WERI-Rb-1 (cell line): ENCODE results near the gene TTC31.

Experiments
- DNase-seq: peaks from one replicate; pipeline ENCODE4 v3.0.0-alpha.2; 2020
- H3K27ac ChIP-seq: fragments of 250-450 bp; sonication (Bioruptor Pico); 2 replicates; pipeline ENCODE4 v1.5.1; 2020; ENCODE audit warnings: mild to moderate bottlenecking, moderate library complexity
- H3K27me3 ChIP-seq: fragments of 250-450 bp; sonication (Bioruptor Pico); 2 replicates; pipeline ENCODE4 v1.5.1; 2021; ENCODE audit warnings: mild to moderate bottlenecking, low read depth, moderate library complexity; ENCODE audit not compliant: insufficient read depth, severe bottlenecking
- H3K36me3 ChIP-seq: fragments of 250-450 bp; sonication (Bioruptor Pico); 2 replicates; pipeline ENCODE4 v1.5.1; 2020; ENCODE audit warnings: mild to moderate bottlenecking, moderate library complexity
- H3K4me3 ChIP-seq: 2 replicates; pipeline ENCODE4 v1.5.1; 2011; ENCODE audit warnings: low read depth, mild to moderate bottlenecking, control low read depth, low read length
- H3K9me3 ChIP-seq: fragments of 250-450 bp; sonication (Bioruptor Pico); 2 replicates; pipeline ENCODE4 v1.5.1; 2021; ENCODE audit warnings: mild to moderate bottlenecking, moderate library complexity; ENCODE audit not compliant: severe bottlenecking
- CTCF ChIP-seq: IDR thresholded peaks from 2 replicates; pipeline ENCODE4 v1.5.1; 2011; ENCODE audit warnings: low read depth, mild to moderate bottlenecking, control low read depth, inconsistent platforms, low read length

Gene TTC31

DNA sequence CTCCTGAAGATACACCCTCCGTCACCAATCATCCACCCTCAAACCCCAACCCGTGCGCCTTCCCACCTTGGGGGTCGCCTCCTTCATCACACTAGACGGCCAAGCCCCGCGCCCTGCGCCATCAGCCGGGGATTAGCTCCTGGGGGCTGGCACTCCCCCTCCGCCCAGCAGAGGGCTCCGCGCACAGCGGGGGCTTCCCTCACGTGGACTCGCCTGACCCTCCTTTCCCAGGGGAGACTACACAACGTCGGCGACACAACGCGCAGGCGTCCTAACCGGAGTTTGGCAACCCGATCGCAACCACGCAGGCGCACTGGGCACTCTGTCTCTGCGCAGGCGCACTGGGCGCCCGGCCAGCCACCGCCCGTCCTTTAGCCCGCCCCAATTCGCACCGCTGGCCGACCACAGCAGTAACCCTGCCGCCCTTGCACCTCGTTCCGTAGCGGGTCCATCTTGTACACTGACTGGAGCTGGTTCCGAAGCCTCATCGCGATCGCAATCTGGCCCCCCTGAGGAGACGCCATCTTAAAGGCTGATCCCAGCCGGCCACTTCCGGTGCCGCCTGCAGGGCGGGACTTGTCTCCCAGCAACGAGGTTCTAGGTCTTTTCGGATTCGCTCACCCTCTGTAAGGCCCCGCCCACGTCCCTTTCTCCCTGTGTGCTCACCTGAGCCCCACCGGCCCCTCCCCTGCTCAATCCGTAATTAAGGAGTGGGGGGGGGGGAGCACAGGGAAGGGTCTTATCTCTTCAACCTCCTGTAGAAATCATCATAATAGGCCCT is 24.5 kb downstream of the TTC31 start, which contains the start of gene PCGF1:
TSS of gene PCGF1 (minus strand) at position 551 of the 781 bp plus-strand sequence. CDS start at position 524, 27 bp downstream.
- no peaks in the 10 kb centered on the region for H3K9me3 ChIP-seq
- peak; percentile 81 for TF ChIP-seq CTCF

GRCh38 chr2:74507926-74508520 is 25.1 kb downstream of the TTC31 start:
- Histone ChIP-seq H3K27ac (peak overlapping the region; percentile 100), H3K36me3 (peaks cover 32% of the 10 kb centered on the region), H3K9me3 (no peaks in the 10 kb centered on the region), H3K27me3 (no peaks in the 10 kb centered on the region), H3K4me3 (peak overlapping the region; percentile 75)
- TF ChIP-seq CTCF = no peak
- peak; percentile 95 for DNase-seq

More for the DNA sequence above, 24.5 kb downstream of the TTC31 start, which contains the start of gene PCGF1:
- Histone ChIP-seq H3K4me3 (peak within 1 kb of the TSS; percentile 75), H3K36me3 (peaks cover 32% of the 10 kb centered on the region), H3K27me3 (no peaks in the 10 kb centered on the region), H3K27ac (peak within 1 kb of the TSS; percentile 100)
- DNase-seq = peak; percentile 100

- no peak for DNase-seq
- no peak overlapping the region for H3K4me3 ChIP-seq
- no peaks in the 10 kb centered on the region for H3K27me3 ChIP-seq
- peaks cover 21% of the 10 kb centered on the region for H3K36me3 ChIP-seq
- peak overlapping the region; percentile 100 for H3K27ac ChIP-seq
- TF ChIP-seq CTCF = no peak
- no peaks in the 10 kb centered on the region for H3K9me3 ChIP-seq
Measured at GRCh38 chr2:74510272-74510671, 27.4 kb downstream of the TTC31 start.

- no peak for TF ChIP-seq CTCF
- Histone ChIP-seq H3K9me3 (no peaks in the 10 kb centered on the region), H3K4me3 (no peak overlapping the region), H3K27ac (peak overlapping the region; percentile 100), H3K27me3 (no peaks in the 10 kb centered on the region), H3K36me3 (peaks cover 19% of the 10 kb centered on the region)
- peak; percentile 68 for DNase-seq
Measured at GRCh38 chr2:74511104-74511989, 28.5 kb downstream of the TTC31 start.

DNA sequence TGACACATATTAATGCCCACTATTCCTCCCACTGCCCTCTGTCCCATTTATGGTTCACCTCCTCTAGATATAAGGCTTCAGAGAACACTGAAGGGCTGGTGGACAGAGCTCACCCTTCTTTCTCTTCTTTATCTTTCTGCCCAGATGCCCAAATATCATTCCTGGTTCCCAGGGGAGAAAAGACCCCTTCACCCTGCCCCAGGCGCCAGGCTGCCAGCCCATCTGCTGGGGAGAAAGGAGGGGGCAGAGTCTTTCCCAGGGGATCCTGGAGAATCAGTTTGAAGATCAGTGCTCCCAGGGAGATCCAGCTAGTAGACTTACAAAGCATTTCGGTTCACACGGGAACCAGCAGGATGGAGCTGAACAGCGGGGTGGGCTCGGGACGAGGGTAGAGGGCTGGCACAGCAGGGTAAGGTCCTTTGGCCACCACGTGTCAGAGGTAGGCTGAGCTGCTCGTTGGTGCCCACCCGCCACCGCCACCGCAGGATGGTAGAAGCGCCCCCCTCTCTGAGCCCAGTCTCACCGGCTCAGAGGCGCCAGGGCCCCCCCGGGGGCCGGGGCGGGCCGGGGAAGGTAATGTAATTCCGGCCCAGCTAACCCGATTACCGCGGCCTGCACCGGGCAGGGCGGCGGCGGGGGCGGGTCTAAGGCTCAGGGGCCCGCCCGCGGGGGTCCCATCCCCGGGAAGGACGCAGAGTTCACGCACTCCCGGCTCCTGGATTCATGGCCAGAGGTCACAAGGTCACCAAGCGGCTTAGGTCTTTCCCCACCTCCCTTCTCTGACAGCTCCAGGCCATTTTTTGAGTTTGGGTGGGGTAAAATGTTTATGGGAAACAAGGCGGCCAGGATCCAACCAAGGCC is 30.1 kb downstream of the TTC31 start:
- Histone ChIP-seq H3K27me3 (no peaks in the 10 kb centered on the region), H3K4me3 (peak overlapping the region; percentile 49), H3K9me3 (no peaks in the 10 kb centered on the region), H3K36me3 (peaks cover 10% of the 10 kb centered on the region; the same call in 1 of the 2 replicates), H3K27ac (peak overlapping the region; percentile 100)
- no peak for TF ChIP-seq CTCF
- peak; percentile 94 for DNase-seq
